Measurements from ENCODE around the gene SORCS2.

GRCh38 chr4:7227008-7227407 lies 34.7 kb downstream of the SORCS2 start:
- TF ChIP-seq EZH2 (IDR thresholded peaks at IDR 0.05; ENCODE audit: insufficient read depth, poor library complexity, severe bottlenecking): no peak
- TF ChIP-seq EZH2phosphoT487 (IDR thresholded peaks at IDR 0.05; ENCODE audit: insufficient read depth, low read depth): no peak

Data from GM23248 (cell line).